Neural progenitor cell (in vitro differentiated cells): ENCODE data around the gene DCAF5. TPM values are rescaled to one million over a fixed set of nuclear protein-coding genes. Genes with fewer than 3 reads are reported as not detected.

Experiments used
- DNase-seq: peaks from one replicate; pipeline ENCODE4 v3.0.0-alpha.2; 2016; ENCODE audit warnings: low spot score
- H2AFZ ChIP-seq: fragments of 200-600 bp; sonication (generic); replicated peaks from 2 replicates; pipeline ENCODE4 v1.6.1; 2016; ENCODE audit warnings: antibody characterized with exemption
- H3F3A ChIP-seq: fragments of 200-600 bp; sonication (generic); 2 replicates; pipeline ENCODE4 v1.6.1; 2016; ENCODE audit warnings: antibody characterized with exemption, low read depth
- H3K27ac ChIP-seq: fragments of 200-600 bp; sonication (generic); 2 replicates; pipeline ENCODE4 v1.5.1; 2016; ENCODE audit warnings: mild to moderate bottlenecking
- H3K27me3 ChIP-seq: fragments of 200-600 bp; sonication (generic); 2 replicates; pipeline ENCODE4 v1.6.1; 2016; ENCODE audit warnings: mild to moderate bottlenecking, moderate library complexity
- H3K36me3 ChIP-seq: fragments of 200-600 bp; sonication (generic); 2 replicates; pipeline ENCODE4 v1.5.1; 2016
- H3K4me1 ChIP-seq: fragments of 200-600 bp; sonication (generic); 2 replicates; pipeline ENCODE4 v1.6.1; 2016; ENCODE audit warnings: mixed run types
- H3K4me2 ChIP-seq: fragments of 200-600 bp; sonication (generic); 2 replicates; pipeline ENCODE4 v1.6.1; 2016
- H3K4me3 ChIP-seq: fragments of 200-600 bp; sonication (generic); 2 replicates; pipeline ENCODE4 v1.5.1; 2016
- H3K79me2 ChIP-seq: fragments of 200-600 bp; sonication (generic); 2 replicates; pipeline ENCODE4 v1.6.1; 2016; ENCODE audit warnings: low read depth
- H3K9ac ChIP-seq: fragments of 200-600 bp; sonication (generic); 2 replicates; pipeline ENCODE4 v1.6.1; 2016
- H3K9me3 ChIP-seq: fragments of 200-600 bp; sonication (generic); 2 replicates; pipeline ENCODE4 v1.5.1; 2016; ENCODE audit warnings: low read depth
- H4K20me1 ChIP-seq: fragments of 200-600 bp; sonication (generic); 2 replicates; pipeline ENCODE4 v1.6.1; 2016; ENCODE audit warnings: low read depth
- H3K27ac Mint-ChIP-seq: 3 replicates; pipeline ENCODE4 v1.8.0; 2021; ENCODE audit warnings: mixed read lengths
- H3K27me3 Mint-ChIP-seq: 2 replicates; pipeline ENCODE4 v1.8.0; 2022; ENCODE audit warnings: low read depth, mild to moderate bottlenecking, inconsistent platforms, moderate library complexity, mixed read lengths; ENCODE audit not compliant: insufficient read depth
- H3K36me3 Mint-ChIP-seq: 3 replicates; pipeline ENCODE4 v1.8.0; 2021; ENCODE audit warnings: mixed read lengths
- H3K4me1 Mint-ChIP-seq: 3 replicates; pipeline ENCODE4 v1.8.0; 2021; ENCODE audit warnings: mixed read lengths
- H3K4me3 Mint-ChIP-seq: 3 replicates; pipeline ENCODE4 v1.8.0; 2021; ENCODE audit warnings: mild to moderate bottlenecking, moderate library complexity, mixed read lengths
- H3K9me3 Mint-ChIP-seq: 3 replicates; pipeline ENCODE4 v1.8.0; 2020; ENCODE audit warnings: mixed read lengths
- CTCF ChIP-seq: fragments of 200-600 bp; sonication (generic); IDR thresholded peaks from 2 replicates; pipeline ENCODE4 v1.5.1; 2017; ENCODE audit warnings: antibody characterized with exemption, mild to moderate bottlenecking
- EZH2 ChIP-seq: fragments of 200-600 bp; sonication (generic); IDR thresholded peaks from 2 replicates; pipeline ENCODE4 v1.6.1; 2017; ENCODE audit warnings: antibody characterized with exemption, mild to moderate bottlenecking, moderate library complexity
- EZH2phosphoT487 ChIP-seq: fragments of 200-600 bp; sonication (generic); IDR thresholded peaks from 2 replicates; pipeline ENCODE4 v1.6.1; 2017; ENCODE audit warnings: antibody characterized with exemption
- total RNA-seq: library from RNA; depleted of rRNA; stranded (reverse); fragments of >200 nt; gene quantifications from 2 replicates; pipeline ENCODE4 v1.2.3, GENCODE V29; 2015; ENCODE audit warnings: low replicate concordance

DCAF5 gene
- total RNA-seq, 1 donor from 2014 or later: 22.4 TPM

GRCh38 chr14:69012256-69012953 is 140.5 kb downstream of the DCAF5 start:
- TF ChIP-seq CTCF: no peak
- TF ChIP-seq EZH2: no peak
- TF ChIP-seq EZH2phosphoT487: no peak
- Histone ChIP-seq H2AFZ (no peak overlapping the region), H3K4me1 (peaks cover 6% of the 10 kb centered on the region), H3K36me3 (no peaks in the 10 kb centered on the region), H3F3A (no peaks in the 10 kb centered on the region), H3K27ac (no peak overlapping the region), H4K20me1 (no peaks in the 10 kb centered on the region), H3K27me3 (no peaks in the 10 kb centered on the region), H3K4me3 (no peak overlapping the region), H3K79me2 (no peaks in the 10 kb centered on the region), H3K4me2 (no peak overlapping the region), H3K9me3 (no peaks in the 10 kb centered on the region), H3K9ac (no peak overlapping the region)
- no peaks in the 10 kb centered on the region for H3K9me3 Mint-ChIP-seq
- H3K4me1 Mint-ChIP-seq: peaks cover 10% of the 10 kb centered on the region
- H3K4me3 Mint-ChIP-seq: no peak overlapping the region
- H3K27ac Mint-ChIP-seq: no peak overlapping the region
- H3K27me3 Mint-ChIP-seq: peaks cover 2% of the 10 kb centered on the region
- DNase-seq: no peak
- no peaks in the 10 kb centered on the region for H3K36me3 Mint-ChIP-seq

- Histone ChIP-seq H3K36me3 (no peaks in the 10 kb centered on the region), H3K9me3 (no peaks in the 10 kb centered on the region), H3K9ac (no peak overlapping the region), H2AFZ (no peak overlapping the region), H3F3A (peaks cover 3% of the 10 kb centered on the region), H3K27me3 (no peaks in the 10 kb centered on the region), H4K20me1 (no peaks in the 10 kb centered on the region), H3K4me2 (no peak overlapping the region), H3K4me3 (no peak overlapping the region), H3K79me2 (no peaks in the 10 kb centered on the region), H3K27ac (no peak overlapping the region), H3K4me1 (peaks cover 6% of the 10 kb centered on the region)
- no peaks in the 10 kb centered on the region for H3K36me3 Mint-ChIP-seq
- peaks cover 14% of the 10 kb centered on the region for H3K4me1 Mint-ChIP-seq
- TF ChIP-seq EZH2phosphoT487 (no peak), EZH2 (no peak), CTCF (no peak)
- no peak overlapping the region for H3K27ac Mint-ChIP-seq
- H3K9me3 Mint-ChIP-seq: no peaks in the 10 kb centered on the region
- H3K27me3 Mint-ChIP-seq: peaks cover 7% of the 10 kb centered on the region
- DNase-seq: no peak
- H3K4me3 Mint-ChIP-seq: no peak overlapping the region
These were observed 142.3 kb downstream of the DCAF5 start for GRCh38 chr14:69010648-69011047.

GRCh38 chr14:69008421-69008884 is 144.5 kb downstream of the DCAF5 start:
- no peak overlapping the region for H3K4me3 ChIP-seq
- H3K4me2 ChIP-seq: no peak overlapping the region
- Mint-ChIP-seq H3K4me3 (no peak overlapping the region), H3K27me3 (peaks cover 7% of the 10 kb centered on the region), H3K27ac (no peak overlapping the region), H3K36me3 (no peaks in the 10 kb centered on the region), H3K9me3 (no peaks in the 10 kb centered on the region), H3K4me1 (peaks cover 16% of the 10 kb centered on the region)
- H3F3A ChIP-seq: peaks cover 3% of the 10 kb centered on the region
- no peak overlapping the region for H2AFZ ChIP-seq
- H3K27me3 ChIP-seq: no peaks in the 10 kb centered on the region
- H3K9me3 ChIP-seq: no peaks in the 10 kb centered on the region
- TF ChIP-seq EZH2 (no peak), CTCF (no peak), EZH2phosphoT487 (no peak)
- H3K4me1 ChIP-seq: peaks cover 7% of the 10 kb centered on the region
- no peaks in the 10 kb centered on the region for H3K79me2 ChIP-seq
- no peak for DNase-seq
- H3K9ac ChIP-seq: no peak overlapping the region
- no peak overlapping the region for H3K27ac ChIP-seq
- no peaks in the 10 kb centered on the region for H4K20me1 ChIP-seq
- no peaks in the 10 kb centered on the region for H3K36me3 ChIP-seq
